Mesenchymal stem cell (in vitro differentiated cells and primary cell): ENCODE measurements around the gene SSPN.

Source experiments
- DNase-seq: peaks from one replicate; pipeline ENCODE4 v3.0.0-alpha.2; 2013
- H2AFZ ChIP-seq: one replicate; pipeline ENCODE4 v1.6.1; 2013; ENCODE audit warnings: low read depth, mild to moderate bottlenecking, control low read depth, inconsistent platforms, low read length, moderate library complexity
- H2AK5ac ChIP-seq: 2 replicates; pipeline ENCODE4 v1.6.1; 2013; ENCODE audit warnings: low read length, moderate library complexity, mild to moderate bottlenecking, inconsistent platforms; ENCODE audit not compliant: severe bottlenecking
- H2BK120ac ChIP-seq: one replicate; pipeline ENCODE4 v1.6.1; 2013; ENCODE audit warnings: low read depth, mild to moderate bottlenecking, inconsistent platforms, low read length, moderate library complexity
- H2BK12ac ChIP-seq, 2 experiments: one replicate each; pipeline ENCODE4 v1.6.1; 2013; ENCODE audit warnings: inconsistent platforms in 2 of 2, low read length in 2 of 2, mild to moderate bottlenecking in 2 of 2, moderate library complexity in 2 of 2, control low read depth in 1 of 2
- H2BK15ac ChIP-seq: one replicate; pipeline ENCODE4 v1.6.1; 2013; ENCODE audit warnings: mild to moderate bottlenecking, low read depth, inconsistent platforms; ENCODE audit not compliant: poor library complexity, severe bottlenecking
- H2BK5ac ChIP-seq: 2 replicates; pipeline ENCODE4 v1.6.1; 2013; ENCODE audit warnings: low read depth, mild to moderate bottlenecking, low read length, control low read depth, inconsistent platforms; ENCODE audit not compliant: poor library complexity, severe bottlenecking
- H3K14ac ChIP-seq, 2 experiments: one replicate each; pipeline ENCODE4 v1.6.1; 2013; ENCODE audit warnings: inconsistent platforms in 2 of 2, low read length in 2 of 2, control low read depth in 1 of 2, mild to moderate bottlenecking in 1 of 2, moderate library complexity in 1 of 2
- H3K18ac ChIP-seq, 2 experiments: one replicate each; pipeline ENCODE4 v1.6.1; 2013; ENCODE audit warnings: inconsistent platforms in 2 of 2, low read length in 2 of 2, control low read depth in 1 of 2, low read depth in 1 of 2, mild to moderate bottlenecking in 1 of 2
- H3K23ac ChIP-seq, 2 experiments: one replicate each; pipeline ENCODE4 v1.6.1; 2013; ENCODE audit warnings: inconsistent platforms in 2 of 2, low read length in 2 of 2, mild to moderate bottlenecking in 2 of 2, moderate library complexity in 2 of 2, control low read depth in 1 of 2
- H3K27ac ChIP-seq: 2 replicates; pipeline ENCODE4 v1.5.1; 2013; ENCODE audit warnings: mild to moderate bottlenecking, moderate library complexity, low read length, control low read depth, inconsistent platforms; ENCODE audit not compliant: poor library complexity, severe bottlenecking
- H3K27me3 ChIP-seq, 2 experiments: 2 replicates each; pipeline versions ENCODE4 v1.6.1 to v1.7.0; 2013; ENCODE audit warnings: low read length in 2 of 2, mild to moderate bottlenecking in 2 of 2, moderate library complexity in 2 of 2, control low read depth in 1 of 2, inconsistent platforms in 1 of 2; ENCODE audit not compliant: control insufficient read depth in 1 of 2, insufficient read depth in 1 of 2
- H3K36me3 ChIP-seq, 2 experiments: 2 replicates each; pipeline versions ENCODE4 v1.6.1 to v1.7.0; 2013; ENCODE audit warnings: low read length in 2 of 2, control low read depth in 1 of 2, inconsistent platforms in 1 of 2, low read depth in 1 of 2, mild to moderate bottlenecking in 1 of 2; ENCODE audit not compliant: insufficient read depth in 2 of 2, control insufficient read depth in 1 of 2
- H3K4ac ChIP-seq, 2 experiments: one replicate each; pipeline ENCODE4 v1.6.1; 2013; ENCODE audit warnings: inconsistent platforms in 2 of 2, low read length in 2 of 2, mild to moderate bottlenecking in 2 of 2, moderate library complexity in 2 of 2, control low read depth in 1 of 2, low read depth in 1 of 2
- H3K4me1 ChIP-seq: 2 replicates; pipeline ENCODE4 v1.6.1; 2013; ENCODE audit warnings: low read depth, low read length, control low read depth; ENCODE audit not compliant: control insufficient read depth, insufficient read depth
- H3K4me2 ChIP-seq: 2 replicates; pipeline ENCODE4 v1.6.1; 2013; ENCODE audit warnings: low read length, mild to moderate bottlenecking, inconsistent platforms; ENCODE audit not compliant: poor library complexity, severe bottlenecking
- H3K4me3 ChIP-seq, 2 experiments: 2 replicates each; pipeline versions ENCODE4 v1.5.1 to v1.7.0; 2013; ENCODE audit warnings: low read length in 2 of 2, mild to moderate bottlenecking in 2 of 2, control low read depth in 1 of 2, low read depth in 1 of 2; ENCODE audit not compliant: insufficient read depth in 1 of 2
- H3K79me1 ChIP-seq: replicated peaks from 2 replicates; pipeline ENCODE4 v1.6.1; 2013; ENCODE audit warnings: mild to moderate bottlenecking, control low read depth, low read length, inconsistent platforms; ENCODE audit not compliant: poor library complexity, severe bottlenecking
- H3K9ac ChIP-seq: 2 replicates; pipeline ENCODE4 v1.7.0; 2013; ENCODE audit warnings: mild to moderate bottlenecking, low read length, moderate library complexity
- H3K9me3 ChIP-seq: 2 replicates; pipeline ENCODE4 v1.7.0; 2013; ENCODE audit warnings: mild to moderate bottlenecking, low read length; ENCODE audit not compliant: control insufficient read depth
- H4K8ac ChIP-seq: one replicate; pipeline ENCODE4 v1.6.1; 2013; ENCODE audit warnings: inconsistent platforms, mild to moderate bottlenecking, low read length, moderate library complexity
- H4K91ac ChIP-seq: one replicate; pipeline ENCODE4 v1.6.1; 2013; ENCODE audit warnings: mild to moderate bottlenecking, low read length, inconsistent platforms
- WGBS: methylation state at CpG from one replicate; pipeline ENCODE4 v1.1.7; 2013; ENCODE audit warnings: mixed read lengths; 5-methylcytosine and 5-hydroxymethylcytosine counted together

SSPN gene

DNA sequence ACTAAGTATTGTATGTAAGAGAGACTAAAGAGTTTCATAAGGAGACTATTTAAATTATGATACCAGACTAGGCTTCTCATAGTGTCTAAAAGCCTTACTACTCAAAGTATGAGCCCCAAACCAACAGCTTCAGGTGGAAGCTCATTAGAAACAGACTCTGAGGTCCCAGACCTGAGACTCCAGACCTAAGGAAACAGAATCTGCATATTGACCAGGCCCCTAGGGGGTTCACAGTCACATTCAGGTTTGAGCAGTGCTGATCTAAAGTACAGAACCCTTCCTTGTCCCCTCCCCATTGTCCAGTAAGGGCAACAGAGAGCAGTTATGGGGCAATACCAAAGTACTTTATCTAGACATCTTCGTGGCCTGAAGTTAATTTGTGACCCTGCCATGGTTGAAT, 87.7 kb downstream of the SSPN start:
- Histone ChIP-seq H4K91ac (no peak overlapping the region), H4K8ac (no peak overlapping the region), H3K27ac (no peak overlapping the region), H2AK5ac (no peak overlapping the region), H3K9me3 (no peaks in the 10 kb centered on the region), H2BK120ac (no peak overlapping the region), H3K14ac (no peak overlapping the region), H3K4me2 (no peak overlapping the region), H2BK15ac (no peak overlapping the region), H2BK5ac (peak overlapping the region; percentile 5), H3K36me3 (no peaks in the 10 kb centered on the region), H3K23ac (no peak overlapping the region), H3K4ac (no peak overlapping the region), H3K27me3 (no peaks in the 10 kb centered on the region), H2AFZ (no peak overlapping the region), H3K4me1 (peaks cover 18% of the 10 kb centered on the region), H3K9ac (no peak overlapping the region), H2BK12ac (no peak overlapping the region), H3K79me1 (no peaks in the 10 kb centered on the region), H3K18ac (no peak overlapping the region), H3K4me3 (no peak overlapping the region)
- WGBS = 52% methylated on average over 1 of the region's 1 CpG
- DNase-seq = no peak

DNA sequence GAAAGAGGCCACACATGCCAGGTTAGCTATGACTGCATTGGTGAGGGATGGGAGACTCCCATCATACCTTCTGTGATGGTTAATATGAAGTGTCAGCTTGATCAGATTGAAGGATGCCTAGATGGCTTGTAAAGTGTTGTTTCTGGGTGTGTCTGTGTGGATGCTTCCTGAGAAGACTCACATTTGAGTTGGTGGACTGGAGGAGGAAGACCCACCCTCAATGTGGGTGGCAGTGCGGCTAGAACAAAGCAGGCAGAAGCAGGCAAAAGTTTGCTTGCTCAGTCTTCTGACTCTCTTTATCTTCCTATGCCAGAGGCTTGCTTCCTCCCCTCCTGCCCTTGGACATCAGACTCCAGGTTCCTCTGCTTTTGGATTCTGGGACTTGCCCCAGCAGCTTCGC, 88.2 kb downstream of the SSPN start:
- Histone ChIP-seq H3K4me3 (no peak overlapping the region), H3K4me1 (peaks cover 18% of the 10 kb centered on the region), H3K4me2 (no peak overlapping the region), H2AK5ac (peak overlapping the region; percentile 27), H3K9ac (no peak overlapping the region), H3K9me3 (no peaks in the 10 kb centered on the region), H4K8ac (no peak overlapping the region), H3K27me3 (no peaks in the 10 kb centered on the region), H3K23ac (no peak overlapping the region), H3K36me3 (no peaks in the 10 kb centered on the region), H2BK120ac (no peak overlapping the region), H3K27ac (no peak overlapping the region), H2BK12ac (no peak overlapping the region), H2BK5ac (no peak overlapping the region), H2AFZ (no peak overlapping the region), H3K79me1 (no peaks in the 10 kb centered on the region), H4K91ac (no peak overlapping the region), H3K18ac (no peak overlapping the region), H3K4ac (no peak overlapping the region), H2BK15ac (no peak overlapping the region), H3K14ac (no peak overlapping the region)
- DNase-seq = no peak
- WGBS = 100% methylated on average over 2 of the region's 2 CpGs

DNA sequence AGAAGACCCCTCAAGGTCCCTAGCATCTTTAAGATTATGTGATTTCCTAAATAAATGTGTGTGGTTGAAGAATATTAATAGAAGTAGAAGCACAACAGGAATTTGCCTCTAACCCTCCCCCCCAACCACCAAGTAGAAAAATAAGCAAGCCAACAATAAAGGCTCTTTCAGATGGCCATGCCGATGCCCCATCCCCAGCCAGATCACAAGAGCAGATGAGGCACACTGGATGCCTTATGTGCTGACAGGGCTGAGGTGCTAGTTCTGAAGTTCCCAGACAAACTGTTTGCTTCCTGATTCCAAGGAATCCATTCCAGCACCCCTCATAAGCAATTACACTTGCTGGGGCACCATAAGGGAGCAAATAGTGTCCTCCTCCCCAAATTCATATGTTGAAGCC, 90.0 kb downstream of the SSPN start:
- H3K18ac ChIP-seq = no peak overlapping the region
- no peak overlapping the region for H3K4me3 ChIP-seq
- H4K8ac ChIP-seq = no peak overlapping the region
- no peak overlapping the region for H2AK5ac ChIP-seq
- 87% methylated on average over 1 of the region's 1 CpG for WGBS
- no peak overlapping the region for H3K4me2 ChIP-seq
- H2BK15ac ChIP-seq = no peak overlapping the region
- H2AFZ ChIP-seq = no peak overlapping the region
- H3K79me1 ChIP-seq = no peaks in the 10 kb centered on the region
- peaks cover 12% of the 10 kb centered on the region for H3K4me1 ChIP-seq
- no peaks in the 10 kb centered on the region for H3K27me3 ChIP-seq
- no peaks in the 10 kb centered on the region for H3K9me3 ChIP-seq
- no peak overlapping the region for H2BK120ac ChIP-seq
- H3K36me3 ChIP-seq = no peaks in the 10 kb centered on the region
- H3K27ac ChIP-seq = no peak overlapping the region
- no peak overlapping the region for H3K4ac ChIP-seq
- H3K23ac ChIP-seq = no peak overlapping the region
- no peak overlapping the region for H3K14ac ChIP-seq
- no peak for DNase-seq
- no peak overlapping the region for H2BK5ac ChIP-seq
- H2BK12ac ChIP-seq = no peak overlapping the region
- H4K91ac ChIP-seq = no peak overlapping the region
- no peak overlapping the region for H3K9ac ChIP-seq

DNA sequence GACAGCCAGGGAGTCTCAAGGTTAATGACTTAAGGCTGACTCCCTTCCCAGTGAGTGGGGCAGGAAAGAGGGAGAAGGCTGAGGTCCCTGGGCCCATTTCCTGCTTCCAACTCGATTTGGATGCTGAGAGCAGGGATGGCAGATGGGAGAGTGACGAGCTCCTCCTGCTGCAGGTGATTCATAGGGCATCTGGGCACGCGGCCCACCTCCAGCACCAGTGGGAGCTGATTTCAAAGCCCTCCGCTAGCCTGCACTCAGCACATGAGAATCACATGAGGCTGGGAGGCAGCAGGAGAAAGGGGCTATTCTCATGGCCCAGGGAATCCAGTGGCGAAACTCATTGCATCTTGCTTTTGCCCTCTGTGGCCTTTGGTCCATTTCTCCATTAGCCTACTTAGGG, 90.8 kb downstream of the SSPN start:
- no peak overlapping the region for H2BK120ac ChIP-seq
- 82% methylated on average over 6 of the region's 6 CpGs for WGBS

More for the DNA sequence above, 90.8 kb downstream of the SSPN start:
- Histone ChIP-seq H3K18ac (no peak overlapping the region), H3K4me1 (peaks cover 6% of the 10 kb centered on the region), H4K8ac (no peak overlapping the region), H4K91ac (no peak overlapping the region), H3K4me3 (no peak overlapping the region), H3K9ac (no peak overlapping the region), H3K4ac (no peak overlapping the region), H3K27ac (no peak overlapping the region), H2BK5ac (no peak overlapping the region), H3K9me3 (no peaks in the 10 kb centered on the region), H3K4me2 (no peak overlapping the region), H3K23ac (no peak overlapping the region), H3K36me3 (no peaks in the 10 kb centered on the region), H3K79me1 (no peaks in the 10 kb centered on the region), H3K27me3 (no peaks in the 10 kb centered on the region), H2BK15ac (no peak overlapping the region), H2AFZ (no peak overlapping the region), H2BK12ac (peak overlapping the region in 1 of 2 experiments; percentile 8), H2AK5ac (no peak overlapping the region), H3K14ac (no peak overlapping the region)
- DNase-seq = no peak
